NCI-H146 treated with DMSO at 0.1 percent for 48 hours (cell line): ENCODE measurements around the gene KCNJ15.
"Not testable (repeated sequence)": the region's sequence is repeated elsewhere in the genome, so short reads cannot be mapped to it uniquely, and the experiment has no call there.

Experiments used
- DNase-seq: peaks from one replicate; lab custom pipeline; 2025; ENCODE audit not compliant: unreplicated experiment; lab: John Stamatoyannopoulos, UW

KCNJ15 gene

DNA sequence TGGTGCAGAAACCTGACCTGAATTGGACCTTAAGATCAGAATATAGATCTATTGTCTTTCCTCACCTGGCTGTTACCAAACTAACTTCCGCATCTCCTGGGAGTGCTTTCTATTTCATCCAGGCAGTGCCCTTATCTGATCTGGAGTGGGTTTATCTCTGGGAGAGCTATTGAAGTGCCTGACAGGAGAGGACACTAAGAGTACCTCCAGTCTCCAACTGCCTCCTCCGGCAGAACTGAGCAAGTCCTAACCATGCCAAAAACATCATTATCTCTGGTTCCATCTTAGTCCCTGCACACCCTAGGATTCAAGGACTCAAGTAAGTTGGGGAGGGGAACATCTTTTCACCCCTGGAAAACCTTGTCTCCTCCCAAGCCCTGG lies 12.4 kb upstream of the KCNJ15 start:
- DNase-seq: no peak

DNA sequence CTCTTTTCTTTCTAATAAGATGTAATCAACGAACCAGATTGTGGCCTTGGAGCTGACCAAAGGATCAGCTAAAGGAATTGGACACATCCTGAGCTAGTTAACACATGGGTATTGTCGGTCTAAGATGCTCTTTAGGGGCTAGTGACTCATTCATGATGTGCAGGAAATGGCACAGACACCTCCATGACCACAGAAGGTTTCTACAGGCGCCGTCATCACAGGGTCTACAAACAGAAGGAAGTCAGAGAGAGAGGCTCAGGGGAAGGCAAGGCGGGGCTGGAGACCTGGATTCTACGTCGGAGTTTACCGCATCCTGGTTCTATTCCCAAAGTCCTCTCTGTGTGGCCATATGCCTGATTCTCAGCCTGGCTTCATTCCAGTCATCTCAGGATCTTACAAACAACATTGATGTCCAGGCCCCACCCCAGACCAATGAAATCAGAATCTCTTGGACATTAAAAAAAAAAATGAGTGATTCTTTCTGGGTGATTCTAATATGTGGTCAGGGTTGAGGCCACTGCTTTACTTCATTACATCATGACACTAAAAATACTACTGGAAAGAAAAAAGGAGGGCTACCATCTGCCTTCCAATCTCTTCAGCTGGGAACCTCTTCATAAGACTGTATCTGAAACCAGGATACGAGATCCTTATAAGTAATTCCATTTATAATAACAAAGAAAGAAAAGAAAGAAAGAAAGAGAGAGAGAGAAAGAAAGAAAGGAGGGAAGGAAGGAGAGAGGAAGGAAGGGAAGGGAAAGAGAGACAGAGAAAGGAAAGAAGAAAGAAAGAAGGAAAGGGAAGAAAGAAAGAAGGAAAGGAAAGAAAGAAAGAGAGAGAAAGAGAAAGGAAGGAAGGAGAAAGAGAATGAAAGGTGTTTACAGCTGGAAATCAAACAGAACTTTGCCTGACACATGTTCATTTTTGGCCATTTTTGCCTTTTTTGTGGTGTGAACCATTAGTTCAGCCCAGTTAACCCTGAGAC lies 11.6 kb upstream of the KCNJ15 start:
- no peak for DNase-seq

DNA sequence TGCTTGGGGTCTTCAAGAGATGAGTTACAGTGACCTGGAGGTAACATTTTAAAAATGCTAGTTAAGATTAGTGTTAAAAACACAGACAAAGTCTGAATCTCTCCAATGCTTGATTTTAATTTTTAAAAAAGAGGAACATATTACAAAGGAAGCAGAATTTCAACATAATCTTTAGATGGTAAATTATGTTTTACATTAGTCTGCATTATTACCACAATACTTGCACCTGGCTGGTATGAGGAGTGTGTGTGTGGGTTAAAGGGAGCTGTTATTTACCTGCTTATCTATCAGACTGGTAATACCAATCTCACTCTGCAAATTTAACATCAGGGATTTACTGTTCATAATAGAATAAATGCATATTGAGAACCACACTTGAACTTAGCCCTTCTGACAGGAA lies 10.3 kb upstream of the KCNJ15 start:
- DNase-seq: no peak

DNA sequence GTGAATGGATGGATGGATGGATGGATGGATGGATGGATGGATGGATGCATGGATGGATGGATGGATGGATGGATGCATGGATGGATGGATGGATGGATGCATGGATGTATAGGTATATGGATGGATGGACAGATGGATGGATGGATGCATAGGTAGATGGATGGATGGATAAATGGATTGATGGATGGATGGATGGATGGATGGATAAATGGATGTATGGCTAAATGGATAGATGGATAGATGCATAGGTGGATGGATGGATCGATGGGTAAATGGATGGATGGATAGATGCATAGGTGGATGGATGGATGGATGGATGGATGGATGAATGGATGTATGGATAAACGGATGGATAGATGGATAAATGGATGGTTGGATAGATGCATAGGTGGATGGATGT lies 9.7 kb upstream of the KCNJ15 start:
- not testable (repeated sequence) for DNase-seq

DNA sequence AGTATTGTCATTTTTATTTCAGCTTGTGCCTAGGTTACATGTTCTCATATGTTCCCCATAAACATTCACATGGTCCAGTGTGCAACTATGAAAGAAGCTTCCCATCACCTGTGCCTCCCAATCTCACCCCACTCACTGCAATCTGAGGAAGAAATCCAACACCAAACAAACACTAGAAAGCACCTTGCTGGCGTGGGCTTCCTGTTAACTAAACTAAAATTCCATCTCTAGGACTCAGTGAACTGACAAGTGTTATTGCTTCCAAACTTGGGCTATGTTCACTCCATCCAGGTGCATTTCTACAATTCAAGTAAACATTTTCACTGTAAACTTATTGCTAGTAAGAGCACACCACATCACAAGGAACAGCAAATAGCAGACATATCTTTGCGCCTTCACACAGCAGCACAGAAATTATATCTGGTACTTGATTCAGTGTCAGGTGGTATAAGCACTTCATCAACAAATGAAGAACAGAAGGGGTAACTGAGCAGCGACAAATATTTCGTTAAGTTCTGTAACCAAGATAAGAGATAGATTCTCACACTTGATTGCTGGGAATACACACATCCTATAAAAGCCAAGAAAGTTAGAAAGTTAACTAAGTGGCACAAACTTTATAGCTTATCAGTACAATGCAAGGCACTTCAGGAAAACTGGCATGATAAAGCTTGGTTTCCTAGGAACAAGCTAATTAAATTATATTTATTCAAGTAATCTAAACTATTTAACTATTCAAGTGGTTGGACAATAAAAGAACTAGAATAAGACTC lies 8.9 kb upstream of the KCNJ15 start:
- DNase-seq: no peak

DNA sequence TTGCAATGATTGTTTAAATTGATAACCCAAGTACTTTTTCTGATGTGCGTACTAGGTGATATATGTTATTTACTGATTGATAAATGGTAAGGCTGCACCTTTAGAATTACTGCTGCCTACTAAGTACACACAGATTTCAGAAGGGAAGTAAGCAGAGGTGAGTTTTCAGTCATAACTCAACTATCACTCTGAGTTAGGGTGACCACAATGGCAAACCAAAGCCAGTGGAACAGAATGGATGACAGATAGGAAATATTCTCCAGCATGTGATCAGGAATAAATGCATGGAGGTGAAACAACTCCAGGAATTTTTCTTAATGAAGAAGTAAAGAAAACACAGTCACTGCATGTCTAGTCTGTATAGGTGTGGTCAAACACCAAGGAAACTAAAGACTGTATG lies 7.5 kb upstream of the KCNJ15 start:
- no peak for DNase-seq

DNA sequence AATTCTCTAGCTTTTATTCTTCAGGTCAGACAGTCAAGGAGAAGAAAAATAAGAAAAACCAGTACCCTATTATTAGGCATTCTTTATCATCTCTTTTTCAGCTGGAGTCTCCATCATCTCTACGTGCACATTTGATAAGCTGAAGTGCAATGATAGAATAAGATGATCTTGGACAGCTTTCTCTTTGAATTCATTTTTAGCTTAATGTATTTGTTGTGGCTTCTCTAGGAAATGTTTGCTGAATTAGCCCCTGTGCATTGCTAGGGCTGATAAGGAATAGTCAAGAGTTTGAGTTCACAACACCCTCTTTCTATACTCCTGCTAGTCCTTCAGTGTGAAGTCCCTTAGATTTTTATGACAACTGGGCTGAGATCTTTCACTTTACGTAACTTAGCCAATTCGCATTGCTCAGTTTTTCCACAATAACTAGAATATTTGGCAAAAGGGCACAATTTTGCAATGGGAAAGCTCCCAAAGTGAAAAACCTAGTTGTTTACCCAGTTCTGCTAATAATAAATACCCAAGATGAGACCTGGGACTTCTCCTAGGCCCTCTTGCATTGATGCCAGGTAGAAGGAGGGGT lies 7.0 kb upstream of the KCNJ15 start:
- DNase-seq: no peak

DNA sequence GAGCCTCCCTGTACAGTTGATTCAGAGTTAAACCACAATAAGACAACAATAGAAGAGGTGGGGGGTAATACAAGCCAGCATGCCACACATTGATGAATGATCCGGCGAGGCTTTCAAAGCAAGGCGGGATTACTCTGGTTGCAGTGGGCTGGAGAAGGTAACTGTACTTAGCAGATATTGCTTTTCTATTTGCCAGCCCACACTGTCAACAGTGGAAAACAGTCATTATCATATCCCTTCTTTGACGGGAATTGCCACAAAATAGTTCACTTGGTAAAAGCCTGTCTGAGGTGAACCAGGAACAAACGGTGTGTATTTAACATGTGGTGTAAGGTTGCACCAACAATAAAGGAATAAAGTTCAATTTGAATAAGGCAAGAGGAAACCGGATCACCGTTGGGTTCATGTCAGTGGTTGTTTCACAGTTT lies 5.8 kb upstream of the KCNJ15 start:
- no peak for DNase-seq

DNA sequence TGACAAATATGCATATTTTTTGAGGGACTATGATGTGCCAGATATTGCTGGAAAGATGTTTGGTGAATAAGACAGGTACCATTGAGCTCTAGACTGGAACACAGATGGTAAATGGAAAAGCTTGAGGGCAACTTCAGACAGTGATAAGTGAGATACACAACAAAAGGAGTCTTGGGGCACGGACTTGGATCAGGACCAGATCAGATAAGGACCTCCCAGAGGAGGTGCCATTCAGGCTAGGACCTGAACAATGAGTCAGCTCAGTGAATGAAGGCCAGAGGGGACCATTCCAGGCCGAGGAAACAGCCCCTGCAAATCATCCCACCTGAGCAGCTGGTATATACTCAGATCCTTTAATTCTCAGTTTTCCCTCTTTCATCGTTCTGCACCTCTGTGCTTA lies 1.8 kb upstream of the KCNJ15 start:
- DNase-seq: no peak

DNA sequence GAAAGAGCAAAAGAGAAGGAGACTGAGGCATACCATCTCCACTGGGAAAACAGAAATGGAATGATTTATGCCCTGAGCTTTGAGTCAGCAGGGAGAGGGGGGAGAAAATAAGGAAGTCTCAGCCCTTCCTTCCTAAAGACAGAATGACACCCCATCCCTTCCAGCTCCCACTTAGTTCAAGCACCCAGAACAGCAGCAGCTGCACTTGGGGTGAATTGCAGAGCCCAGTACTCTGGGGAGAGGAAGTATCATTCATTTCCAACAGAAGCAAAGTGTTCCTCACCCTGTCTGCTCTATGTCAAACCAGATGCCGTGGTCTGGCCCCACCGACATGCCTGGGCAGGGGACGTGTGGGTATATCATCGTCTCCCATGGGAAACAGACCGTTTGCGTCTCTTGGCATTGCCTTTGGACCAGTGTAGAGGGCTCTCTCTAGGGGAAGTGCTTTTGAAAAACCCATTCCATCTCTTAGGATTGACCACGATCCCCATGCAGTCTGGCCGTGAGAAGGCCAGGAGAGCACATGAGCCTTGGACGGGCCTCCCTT lies 1.1 kb upstream of the KCNJ15 start:
- no peak for DNase-seq

DNA sequence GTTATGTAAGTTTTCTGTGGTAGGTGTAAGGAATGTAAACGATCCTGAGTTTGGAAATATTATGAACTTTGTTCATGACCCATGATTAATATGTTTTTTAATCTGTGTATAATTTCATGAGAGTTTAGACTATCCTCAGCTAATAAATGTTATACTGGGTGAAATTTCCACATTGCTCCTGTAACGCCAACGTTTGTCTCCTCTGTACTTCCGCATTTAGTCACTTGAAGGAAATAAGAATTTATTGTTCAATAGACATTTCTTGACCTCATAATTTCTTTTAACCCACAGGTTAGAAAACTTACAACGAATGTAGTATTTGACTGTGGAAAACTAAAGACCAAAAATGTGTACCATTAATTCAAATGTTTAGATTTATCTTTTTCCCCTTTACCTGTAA lies 876 bp downstream of the KCNJ15 start:
- DNase-seq: no peak

DNA sequence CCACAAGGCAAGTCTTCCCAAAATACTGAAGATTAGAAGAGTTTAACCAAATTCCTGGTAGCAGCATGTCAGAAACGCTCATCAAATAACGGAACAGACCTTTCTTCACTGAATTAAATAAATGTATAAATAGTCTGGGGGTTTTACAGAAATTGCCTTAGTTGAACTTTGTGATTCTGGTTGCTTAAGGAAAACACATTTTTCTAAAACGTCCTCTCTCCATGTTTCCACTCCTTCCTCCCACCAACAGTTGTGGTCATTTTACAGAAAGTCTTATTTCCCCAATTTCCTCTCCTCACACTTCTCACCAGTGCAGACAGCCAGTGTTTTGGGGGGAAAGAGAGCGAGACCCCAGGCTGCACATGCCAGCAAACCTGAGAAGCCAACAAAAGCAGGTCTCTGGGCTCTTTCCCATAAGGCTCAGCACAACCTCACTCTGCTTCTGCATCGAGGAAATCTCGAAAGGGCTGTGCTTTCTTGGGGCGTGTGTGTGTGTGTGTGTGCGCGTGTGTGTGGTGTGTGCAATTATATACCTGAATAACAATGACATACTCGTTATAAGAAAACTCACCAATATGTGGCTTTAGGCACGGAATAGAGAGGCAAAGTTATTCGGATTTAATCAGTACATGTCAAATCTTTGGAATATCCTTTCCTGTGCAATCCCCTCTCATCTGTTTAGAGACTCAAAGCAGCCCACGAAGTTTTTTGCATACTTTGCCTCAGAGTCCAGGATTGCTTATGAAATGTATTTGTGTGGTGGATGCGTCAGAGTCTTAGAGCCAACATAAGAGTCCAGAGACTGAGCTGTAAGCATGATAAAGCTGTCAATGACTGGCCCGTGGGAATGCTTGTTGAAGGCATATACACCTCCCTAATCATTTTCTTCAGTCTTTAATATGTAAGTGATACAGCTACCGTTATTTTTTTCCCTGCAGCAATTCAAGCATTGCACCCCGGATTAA lies 2.0 kb downstream of the KCNJ15 start:
- DNase-seq: no peak

DNA sequence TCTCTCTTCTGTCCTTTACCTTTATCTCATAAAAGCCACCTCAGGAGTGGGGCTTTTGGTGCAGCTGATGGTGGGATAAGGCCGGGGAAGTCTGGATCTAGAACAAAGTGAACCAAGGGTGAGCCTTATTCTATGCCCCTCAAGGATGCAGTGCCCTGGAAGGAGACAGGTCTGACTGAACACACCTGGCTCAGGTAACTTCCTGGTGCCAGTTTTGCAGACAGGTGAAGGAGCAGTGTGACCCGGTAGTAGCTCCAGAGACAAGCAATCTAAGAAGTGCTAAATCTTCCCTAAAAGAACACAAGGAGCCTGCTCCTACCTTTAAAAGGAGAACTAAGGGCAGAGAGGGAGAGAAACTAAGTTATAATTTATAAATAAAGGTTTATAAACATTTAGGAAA lies 2.9 kb downstream of the KCNJ15 start:
- DNase-seq: no peak

DNA sequence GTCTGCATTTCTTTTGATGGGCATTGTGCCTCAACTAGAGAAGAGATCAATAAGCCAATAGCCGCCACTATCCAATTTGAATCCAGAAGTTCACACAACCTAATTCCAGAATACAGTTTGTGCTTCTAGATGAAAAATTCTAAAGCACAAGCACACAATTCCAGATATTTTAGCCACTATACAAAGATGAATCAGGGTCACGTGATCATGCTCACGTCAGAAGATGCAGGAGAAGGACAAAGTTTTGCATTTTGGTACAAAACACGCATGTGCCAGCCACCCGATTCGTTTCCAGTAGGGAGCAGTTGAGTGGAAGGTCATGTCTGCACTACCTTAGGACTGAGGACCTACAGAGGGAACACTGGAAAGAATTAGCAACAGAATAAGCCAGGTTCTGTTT lies 3.6 kb downstream of the KCNJ15 start:
- no peak for DNase-seq

DNA sequence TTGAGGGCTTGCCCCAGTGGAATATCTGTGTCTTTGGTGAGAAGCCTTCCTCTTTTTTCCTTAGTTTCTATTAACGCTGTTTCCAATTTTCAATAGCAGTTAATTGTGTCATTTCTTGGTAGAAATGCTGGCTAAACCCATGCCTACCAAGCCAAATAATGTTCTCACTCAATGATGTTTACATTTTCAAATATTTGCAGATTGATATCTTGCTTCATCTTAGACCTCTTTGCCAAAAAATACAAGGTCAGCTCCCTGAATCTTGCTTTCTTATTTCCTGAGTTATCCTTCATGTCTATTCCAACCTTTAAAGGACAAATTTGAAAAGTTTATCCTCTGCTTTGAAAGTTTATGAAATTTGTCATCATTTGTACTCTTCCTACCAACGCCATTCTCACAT lies 5.1 kb downstream of the KCNJ15 start:
- DNase-seq: no peak

DNA sequence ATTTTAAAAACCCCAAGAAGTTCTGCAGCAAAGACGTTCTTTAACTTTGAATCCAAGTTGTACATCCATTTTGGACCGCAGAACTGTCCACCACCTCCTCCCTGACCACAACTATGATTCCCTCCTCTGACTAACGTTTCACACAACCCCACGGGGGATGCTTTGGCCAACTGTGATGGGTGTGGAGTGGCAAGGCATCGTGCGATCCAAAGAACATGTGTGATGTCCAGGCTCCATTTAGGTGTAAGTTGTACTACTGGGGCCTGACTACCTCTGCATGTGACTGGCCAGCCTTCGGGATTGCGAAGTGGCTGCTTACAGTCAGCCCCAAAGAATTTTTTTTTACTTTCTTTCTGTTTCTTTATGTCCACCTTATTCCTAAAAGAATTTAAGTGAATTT lies 6.7 kb downstream of the KCNJ15 start:
- DNase-seq: no peak

DNA sequence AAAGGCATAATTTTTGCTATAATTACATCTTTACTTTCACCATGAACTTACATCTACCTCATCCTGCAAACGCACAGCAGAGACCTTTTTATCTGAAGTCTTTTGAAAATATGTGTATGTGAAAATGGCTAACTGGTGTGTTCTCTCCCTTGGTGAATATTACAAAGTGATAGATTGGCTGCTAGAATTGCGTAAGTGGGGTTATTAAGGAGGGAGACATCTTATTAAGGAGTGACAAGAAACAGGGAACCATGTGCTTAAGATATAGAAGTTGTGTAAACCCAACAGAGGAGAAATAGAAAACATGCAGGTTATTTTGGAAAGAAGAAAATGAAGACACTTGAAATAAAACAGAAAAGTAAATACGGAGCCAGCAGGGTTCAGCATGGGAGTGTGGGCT lies 7.8 kb downstream of the KCNJ15 start:
- no peak for DNase-seq

DNA sequence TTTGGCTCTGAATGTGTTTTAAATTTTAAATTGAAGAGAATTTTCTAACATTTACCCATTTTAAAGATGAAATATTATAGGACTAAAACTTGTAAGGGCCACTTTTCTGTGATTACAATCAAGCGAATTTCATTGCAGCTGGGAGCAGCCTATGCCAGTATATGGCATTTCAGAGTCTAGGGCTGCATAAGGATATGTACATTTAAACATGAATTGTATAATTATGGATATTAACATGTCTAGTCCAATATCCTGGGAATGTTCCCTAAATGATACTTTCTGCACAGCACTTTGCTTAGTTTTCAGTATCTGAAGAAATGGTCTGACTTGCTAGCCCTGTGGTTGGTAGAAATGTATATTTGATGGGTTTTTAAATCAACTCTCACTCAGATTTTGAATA lies 8.4 kb downstream of the KCNJ15 start:
- no peak for DNase-seq

DNA sequence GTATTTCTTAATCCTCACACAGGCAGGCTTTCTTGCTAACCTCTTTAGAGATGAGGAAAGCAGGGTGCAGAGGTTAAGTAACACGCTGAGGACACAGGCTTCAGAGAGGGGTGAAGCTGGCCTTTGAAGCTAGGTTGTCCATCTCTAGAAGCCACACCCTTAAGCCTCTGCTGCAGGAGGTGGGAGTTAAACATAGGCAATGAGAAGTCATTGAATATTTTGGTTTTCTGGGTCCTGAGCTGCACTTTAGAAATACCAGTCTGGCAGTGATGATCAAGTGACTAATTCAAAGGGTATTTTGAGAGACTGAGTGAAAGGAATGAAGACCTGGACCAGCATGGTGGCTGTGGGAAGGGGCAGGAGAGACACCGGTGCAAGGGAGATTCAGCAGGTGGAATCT lies 9.9 kb downstream of the KCNJ15 start:
- DNase-seq: no peak

DNA sequence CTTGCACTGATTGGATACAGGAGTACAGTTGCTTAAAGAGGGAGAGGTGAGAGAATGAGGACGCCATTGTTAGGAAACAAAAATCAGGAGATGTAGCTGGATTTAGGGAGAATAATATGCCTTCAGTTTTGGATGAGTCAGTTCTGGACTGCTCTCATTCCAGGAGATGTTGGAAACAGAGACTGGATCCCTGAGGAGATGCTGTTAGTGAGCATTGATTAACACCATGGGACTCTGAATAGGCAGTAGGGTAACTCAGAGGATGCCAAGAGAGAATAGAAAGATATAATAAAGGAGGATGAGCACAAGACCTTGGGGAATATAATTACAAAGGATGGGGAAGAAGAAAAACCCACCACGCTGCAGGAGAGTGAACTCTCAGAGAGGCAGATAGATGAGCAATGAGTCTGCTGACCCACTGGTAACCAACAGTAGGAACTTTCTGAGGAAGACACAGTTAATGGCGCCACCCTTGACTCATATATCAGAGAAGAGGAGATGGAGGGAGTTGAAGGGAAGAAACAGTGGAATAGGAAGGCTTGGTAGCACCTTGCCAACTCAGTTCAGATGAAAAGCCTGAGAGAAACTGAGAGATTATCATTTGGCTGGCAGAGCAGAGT lies 10.5 kb downstream of the KCNJ15 start:
- DNase-seq: no peak
